ENCODE data around the gene BCORL1.

BCORL1 gene

DNA sequence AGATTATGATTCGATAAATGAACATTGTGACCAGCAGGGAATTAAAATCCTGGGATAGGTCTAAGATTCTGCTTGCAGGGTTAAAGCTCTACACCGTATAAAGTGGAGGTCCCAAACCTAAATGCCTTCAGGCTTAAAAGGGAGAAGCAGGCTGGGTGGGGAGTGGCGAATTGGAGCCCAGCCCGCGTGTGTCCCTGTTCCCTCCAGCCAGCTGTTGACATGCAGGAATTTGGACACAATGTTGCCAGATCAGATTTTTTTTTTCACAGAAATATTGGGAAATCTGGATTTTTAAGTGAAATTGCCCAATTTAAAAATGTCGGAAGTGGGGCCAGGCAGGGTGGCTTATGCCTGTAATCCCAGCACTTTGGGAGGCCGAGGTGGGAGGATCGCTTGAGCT, 67.4 kb downstream of the BCORL1 start:
- no peaks in the 10 kb centered on the region for H3K27me3 ChIP-seq (ENCODE audit: insufficient read depth, low read depth)
- H3K4me1 ChIP-seq (ENCODE audit: low read depth, poor library complexity, severe bottlenecking): no peaks in the 10 kb centered on the region
- H3K27ac ChIP-seq: no peak overlapping the region
- H3K9ac ChIP-seq: no peak overlapping the region
- no peak for TF ChIP-seq CTCF (conservative IDR thresholded peaks at IDR 0.05; ENCODE audit: low read depth, low read length)
- H3K36me3 ChIP-seq (ENCODE audit: insufficient read depth): no peaks in the 10 kb centered on the region
- no peak overlapping the region for H3K4me2 ChIP-seq
- no peak overlapping the region for H3K4me3 ChIP-seq (IDR thresholded peaks at IDR 0.05; ENCODE audit: insufficient read depth, low read depth, low read length)
- H4K20me1 ChIP-seq (ENCODE audit: insufficient read depth): no peaks in the 10 kb centered on the region
- H3K79me2 ChIP-seq (ENCODE audit: insufficient read depth, low read depth): no peaks in the 10 kb centered on the region
- no peak overlapping the region for H2AFZ ChIP-seq (ENCODE audit: low read depth)

GRCh38 chrX:130051176-130051845, 68.9 kb downstream of the BCORL1 start:
- Histone ChIP-seq H3K27ac (no peak overlapping the region), H3K36me3 (ENCODE audit: insufficient read depth) (no peaks in the 10 kb centered on the region), H3K27me3 (ENCODE audit: insufficient read depth, low read depth) (no peaks in the 10 kb centered on the region), H3K9ac (no peak overlapping the region), H3K79me2 (ENCODE audit: insufficient read depth, low read depth) (no peaks in the 10 kb centered on the region), H3K4me3 (IDR thresholded peaks at IDR 0.05; ENCODE audit: insufficient read depth, low read depth, low read length) (no peak overlapping the region), H2AFZ (ENCODE audit: low read depth) (no peak overlapping the region), H3K4me1 (ENCODE audit: low read depth, poor library complexity, severe bottlenecking) (no peaks in the 10 kb centered on the region), H3K4me2 (no peak overlapping the region), H4K20me1 (ENCODE audit: insufficient read depth) (no peaks in the 10 kb centered on the region)
- no peak for TF ChIP-seq CTCF (conservative IDR thresholded peaks at IDR 0.05; ENCODE audit: low read depth, low read length)

- Histone ChIP-seq H4K20me1 (ENCODE audit: insufficient read depth) (no peaks in the 10 kb centered on the region), H3K9ac (no peak overlapping the region), H3K27ac (no peak overlapping the region), H3K27me3 (ENCODE audit: insufficient read depth, low read depth) (no peaks in the 10 kb centered on the region), H3K4me1 (ENCODE audit: low read depth, poor library complexity, severe bottlenecking) (no peaks in the 10 kb centered on the region), H3K4me2 (no peak overlapping the region), H2AFZ (ENCODE audit: low read depth) (no peak overlapping the region), H3K4me3 (IDR thresholded peaks at IDR 0.05; ENCODE audit: insufficient read depth, low read depth, low read length) (no peak overlapping the region), H3K36me3 (ENCODE audit: insufficient read depth) (no peaks in the 10 kb centered on the region), H3K79me2 (ENCODE audit: insufficient read depth, low read depth) (no peaks in the 10 kb centered on the region)
- TF ChIP-seq CTCF (conservative IDR thresholded peaks at IDR 0.05; ENCODE audit: low read depth, low read length): no peak
Observed at GRCh38 chrX:130053236-130053635, 70.8 kb downstream of the BCORL1 start.

DNA sequence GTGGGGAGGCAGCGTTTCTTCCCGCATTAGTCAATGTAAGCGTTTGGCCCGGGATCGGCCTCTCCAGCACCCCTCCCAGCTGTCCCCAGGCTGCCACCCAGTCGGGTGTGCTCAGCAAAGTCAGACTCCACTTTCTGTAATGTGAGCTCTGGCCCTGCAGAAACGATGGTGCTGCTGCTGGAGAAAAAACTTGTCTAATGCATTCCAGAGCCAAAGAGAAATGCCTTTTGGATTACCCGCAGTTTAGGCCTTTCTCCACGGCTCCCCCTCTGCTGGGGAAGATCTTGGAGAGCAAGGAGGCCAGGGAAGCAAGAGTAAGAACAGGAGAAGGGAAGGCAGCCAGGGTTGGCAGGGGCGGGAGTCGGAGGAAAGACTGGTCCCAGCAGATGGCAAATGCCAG, 72.7 kb downstream of the BCORL1 start:
- TF ChIP-seq CTCF (conservative IDR thresholded peaks at IDR 0.05; ENCODE audit: low read depth, low read length): no peak
- H3K4me3 ChIP-seq (IDR thresholded peaks at IDR 0.05; ENCODE audit: insufficient read depth, low read depth, low read length): no peak overlapping the region
- no peak overlapping the region for H3K27ac ChIP-seq
- no peaks in the 10 kb centered on the region for H3K4me1 ChIP-seq (ENCODE audit: low read depth, poor library complexity, severe bottlenecking)
- H4K20me1 ChIP-seq (ENCODE audit: insufficient read depth): no peaks in the 10 kb centered on the region
- H3K36me3 ChIP-seq (ENCODE audit: insufficient read depth): no peaks in the 10 kb centered on the region
- no peak overlapping the region for H3K4me2 ChIP-seq
- H2AFZ ChIP-seq (ENCODE audit: low read depth): no peak overlapping the region
- no peaks in the 10 kb centered on the region for H3K79me2 ChIP-seq (ENCODE audit: insufficient read depth, low read depth)
- no peaks in the 10 kb centered on the region for H3K27me3 ChIP-seq (ENCODE audit: insufficient read depth, low read depth)
- H3K9ac ChIP-seq: no peak overlapping the region
